Ecto neural progenitor cell (in vitro differentiated cells): Measurements from ENCODE around the gene QTRT2.

Experiments used
- DNase-seq: peaks from one replicate; pipeline ENCODE4 v3.0.0-alpha.2; 2018; ENCODE audit warnings: low spot score

Gene QTRT2

DNA sequence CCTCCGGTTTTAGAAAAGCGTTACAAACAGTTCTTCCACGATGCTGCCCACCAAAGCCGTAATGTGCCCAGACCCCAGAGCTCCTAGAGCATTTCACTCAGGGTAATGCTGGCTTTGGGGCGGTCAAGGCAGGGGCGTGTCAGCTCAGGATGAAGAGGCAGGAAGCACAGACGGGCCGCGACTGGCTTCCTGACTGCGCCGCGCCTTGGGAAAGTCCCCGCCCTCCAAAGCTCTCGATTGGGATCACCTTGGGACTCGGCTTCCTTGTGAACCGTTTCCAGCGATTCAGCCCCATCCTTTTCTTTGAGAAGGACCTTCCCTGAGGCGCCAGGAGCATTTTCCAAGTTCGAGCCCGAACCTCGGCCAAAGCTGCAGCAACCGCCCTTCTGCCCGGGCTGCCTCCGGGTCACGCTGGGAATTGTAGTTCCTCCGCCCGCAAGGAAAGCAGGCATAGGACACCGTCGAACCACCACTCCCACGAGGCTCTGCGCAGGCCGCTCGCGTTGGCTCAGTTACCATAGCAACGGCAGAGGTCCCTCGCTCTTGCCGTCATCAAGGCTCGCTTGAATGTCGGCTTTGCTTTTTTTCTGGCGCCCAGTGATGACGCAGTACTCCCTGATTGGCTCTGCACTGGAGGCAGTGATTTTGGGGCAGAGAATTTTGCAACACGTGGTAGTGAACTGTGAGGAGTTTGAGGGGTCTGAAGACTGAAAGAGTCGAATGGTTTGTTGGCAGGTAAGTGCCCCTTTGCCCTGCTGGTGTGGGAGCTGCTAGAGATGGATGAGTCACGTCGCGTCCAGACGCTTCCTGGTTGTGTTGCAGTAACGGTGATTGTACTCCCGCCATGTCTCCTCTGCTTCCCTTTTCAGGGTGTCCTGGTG lies at the start of gene QTRT2, which contains the start of gene CCDC191:
Gene QTRT2, plus strand, starts transcription at position 608 of the 881 bp plus-strand sequence. CDS start 8,521 bp downstream, outside the sequence.
Gene CCDC191, minus strand, starts transcription at position 397 of the 881 bp plus-strand sequence. Its CDS starts 60 bp downstream, at position 337.
- DNase-seq, result peak; percentile 99

DNA sequence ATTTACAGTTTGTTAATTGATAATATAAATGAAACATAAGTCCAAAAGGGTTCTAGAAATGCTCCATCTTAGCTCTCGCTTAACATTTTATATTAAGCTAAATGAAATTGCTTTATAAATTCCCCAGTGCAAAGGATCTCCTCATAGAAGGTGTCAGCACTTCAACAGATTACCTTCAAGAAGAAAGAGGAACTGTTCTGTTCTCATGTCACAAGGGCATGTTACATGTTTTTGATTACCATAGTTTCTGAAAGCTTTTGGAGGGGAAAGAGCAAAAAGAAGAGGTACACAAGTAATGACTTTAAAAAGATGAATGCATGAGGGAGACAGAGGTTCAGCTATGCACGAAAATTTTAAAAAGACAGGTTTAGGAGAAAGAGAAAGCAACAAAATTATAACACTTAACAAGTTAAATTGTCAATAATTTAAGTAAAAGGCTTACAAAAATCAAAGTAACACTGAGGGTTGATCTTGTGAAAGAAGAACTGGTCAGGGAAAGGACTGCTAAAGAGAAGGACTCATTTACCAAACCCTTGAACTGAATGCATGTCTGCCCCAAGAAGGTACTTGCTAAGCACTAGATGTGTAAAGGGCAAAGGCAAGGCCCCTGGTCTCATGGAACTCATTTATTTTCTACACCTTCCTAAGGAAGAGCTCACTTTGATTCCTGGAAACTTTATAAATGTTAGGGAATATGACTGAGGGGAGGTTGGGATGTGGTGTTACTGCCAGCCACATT lies 45.3 kb upstream of the QTRT2 start:
- no peak for DNase-seq

DNA sequence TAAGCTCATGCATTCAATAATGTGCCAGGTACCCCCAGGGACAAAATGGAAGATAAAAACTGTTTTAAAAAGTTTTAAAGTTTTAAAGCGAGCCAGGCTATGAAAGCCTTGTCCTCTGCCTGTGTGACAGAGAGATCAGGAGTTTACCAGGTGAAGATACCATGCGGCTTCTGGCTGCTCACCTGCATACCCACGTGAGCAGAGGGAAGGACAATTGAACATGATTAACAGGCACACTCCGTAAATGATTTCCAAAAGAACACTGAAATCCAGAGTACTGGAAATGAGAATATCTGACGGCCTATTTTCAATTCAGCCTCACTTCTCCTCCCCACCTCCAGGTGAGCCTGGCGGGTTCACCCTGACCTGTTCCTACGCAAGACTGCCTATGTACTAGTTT lies 42.3 kb upstream of the QTRT2 start:
- no peak for DNase-seq

DNA sequence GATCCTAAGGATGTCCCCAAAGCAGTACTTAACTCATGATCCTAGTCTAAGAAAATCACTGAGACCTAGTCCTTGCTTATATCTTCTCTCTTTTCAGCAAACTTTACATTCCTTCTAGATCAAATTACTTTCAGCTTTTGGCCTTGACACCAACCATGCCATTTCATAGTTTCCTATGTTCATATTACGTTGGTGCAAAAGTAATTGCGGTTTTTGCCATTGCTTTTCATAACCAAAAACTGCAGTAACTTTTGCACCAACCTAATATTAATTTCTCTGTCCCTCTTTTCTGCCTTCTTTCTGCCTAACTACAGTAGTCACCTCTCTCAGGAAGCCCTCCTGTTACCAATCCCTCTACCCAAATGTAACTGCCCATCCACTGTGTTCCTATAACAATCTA lies 37.1 kb upstream of the QTRT2 start:
- no peak for DNase-seq

DNA sequence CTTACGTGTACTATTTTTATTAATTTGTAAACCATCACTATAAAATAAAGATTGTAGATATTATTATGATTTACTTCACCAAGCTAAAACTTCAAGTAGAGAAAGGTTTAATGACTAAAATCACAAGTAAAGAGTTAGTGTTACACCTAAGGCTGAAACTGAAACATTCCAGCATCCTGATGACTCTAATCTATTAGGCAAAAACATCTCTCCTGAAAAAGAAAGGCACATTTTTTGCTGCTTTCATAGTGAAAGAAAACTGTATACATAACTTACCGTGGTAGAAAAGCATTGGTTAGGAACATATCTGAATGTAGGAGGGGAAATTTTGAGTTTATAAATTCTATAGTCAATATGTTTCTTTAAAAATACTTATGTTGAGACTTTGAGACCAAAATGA lies 35.6 kb upstream of the QTRT2 start:
- no peak for DNase-seq

DNA sequence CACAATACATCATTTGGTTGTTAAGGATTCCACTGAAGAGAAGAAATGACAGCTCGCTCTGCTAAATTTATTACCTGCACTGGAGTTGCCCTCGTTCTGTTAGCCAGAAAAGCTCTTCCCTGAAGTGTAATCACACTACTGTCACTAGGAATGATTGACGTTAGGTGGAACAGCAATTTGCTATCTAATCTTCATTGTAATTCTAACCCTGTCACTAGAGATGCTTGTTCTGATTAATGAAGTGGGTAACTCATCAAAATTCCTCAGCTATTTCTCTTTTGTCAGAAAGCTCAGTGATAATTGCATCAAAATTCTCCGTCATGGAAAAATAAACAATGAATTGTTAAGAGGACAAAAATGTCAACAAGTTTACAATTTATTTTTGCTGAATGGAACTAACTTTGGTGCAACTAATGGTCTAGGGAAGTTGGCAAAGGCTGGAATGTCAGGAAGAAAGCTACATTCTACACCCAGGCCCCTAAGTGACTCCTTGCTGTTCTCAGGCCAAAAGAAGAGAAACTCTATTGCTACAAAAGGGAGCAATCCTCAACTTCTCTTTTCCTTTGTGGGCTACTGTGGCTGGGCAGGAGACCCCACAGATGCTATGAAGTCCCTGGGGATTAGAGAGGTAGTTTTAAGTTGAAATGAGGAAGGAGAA lies 34.3 kb upstream of the QTRT2 start:
- DNase-seq, result no peak

DNA sequence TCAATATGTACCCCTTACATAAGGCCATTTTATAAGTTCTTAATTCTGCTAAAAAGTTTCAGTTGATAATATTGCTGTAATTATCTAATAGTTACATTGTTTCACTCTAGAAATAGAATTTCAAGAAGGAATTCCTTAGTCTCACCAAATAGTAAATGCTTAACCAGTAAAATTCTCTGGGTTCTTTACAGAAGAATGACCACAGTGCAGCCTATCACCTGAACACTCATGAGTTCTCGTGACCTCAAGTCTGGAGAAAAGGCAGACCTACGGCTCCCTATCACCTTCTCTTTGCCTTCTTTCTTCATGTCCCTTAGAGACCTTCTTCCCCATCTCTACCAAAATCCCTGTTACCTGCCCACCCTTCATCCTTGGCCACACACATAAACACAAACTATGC lies 31.1 kb upstream of the QTRT2 start:
- DNase-seq, result no peak

DNA sequence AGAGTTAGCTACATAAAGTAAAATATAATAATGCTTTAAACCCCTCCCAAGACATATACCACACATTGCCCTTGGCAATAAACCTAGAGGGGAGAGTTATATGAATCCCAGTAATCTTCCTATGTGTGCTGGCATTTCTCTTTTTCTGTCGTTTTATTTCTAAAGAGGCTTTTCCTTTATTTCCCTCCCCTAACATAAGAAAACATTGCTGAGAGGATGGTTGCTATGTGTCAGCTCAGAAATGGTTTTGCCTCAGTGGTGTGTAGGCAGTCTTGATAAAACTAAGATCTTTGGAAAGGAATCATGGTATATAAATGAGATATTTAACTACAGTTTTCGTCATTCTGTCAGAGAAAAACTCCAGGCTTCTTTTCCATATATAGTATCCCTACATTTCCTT lies 30.2 kb upstream of the QTRT2 start:
- DNase-seq, result no peak

DNA sequence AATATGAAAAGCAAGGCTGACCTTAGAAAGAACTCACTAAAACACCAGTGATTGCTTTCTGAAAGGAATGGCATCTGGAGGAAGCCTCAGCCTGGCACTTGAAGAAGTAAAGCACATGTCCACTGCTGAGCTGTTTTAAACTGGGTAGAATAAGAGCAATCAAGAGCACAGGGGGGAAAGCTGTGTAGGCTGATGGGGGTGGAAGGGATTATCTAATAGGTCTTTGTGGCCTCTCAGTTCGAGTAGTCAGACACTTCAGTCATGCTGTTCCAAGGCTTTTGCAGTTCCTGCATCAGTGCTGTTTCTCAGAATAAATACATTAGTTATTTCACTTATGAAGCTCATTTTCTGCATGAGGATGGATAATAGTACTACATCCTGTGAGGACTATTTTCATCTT lies 22.8 kb upstream of the QTRT2 start:
- no peak for DNase-seq

DNA sequence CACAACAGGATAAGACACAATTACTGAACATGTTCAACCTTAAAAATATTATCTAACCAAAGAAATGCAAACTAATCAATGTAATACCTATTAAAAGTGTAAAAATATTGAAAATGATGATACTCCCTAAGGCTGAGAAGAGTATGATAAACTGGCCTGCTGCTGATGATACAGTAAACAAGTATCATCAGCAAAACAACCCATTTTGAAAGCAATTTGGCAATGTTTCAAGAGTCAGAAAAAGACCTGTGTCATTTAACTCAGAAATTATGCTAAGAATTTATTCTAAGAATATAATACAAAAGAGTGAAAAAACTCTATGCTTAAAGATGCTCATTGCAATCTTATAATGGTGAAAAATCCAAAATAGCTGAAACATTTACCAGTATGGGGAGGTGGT lies 22.3 kb upstream of the QTRT2 start:
- no peak for DNase-seq

DNA sequence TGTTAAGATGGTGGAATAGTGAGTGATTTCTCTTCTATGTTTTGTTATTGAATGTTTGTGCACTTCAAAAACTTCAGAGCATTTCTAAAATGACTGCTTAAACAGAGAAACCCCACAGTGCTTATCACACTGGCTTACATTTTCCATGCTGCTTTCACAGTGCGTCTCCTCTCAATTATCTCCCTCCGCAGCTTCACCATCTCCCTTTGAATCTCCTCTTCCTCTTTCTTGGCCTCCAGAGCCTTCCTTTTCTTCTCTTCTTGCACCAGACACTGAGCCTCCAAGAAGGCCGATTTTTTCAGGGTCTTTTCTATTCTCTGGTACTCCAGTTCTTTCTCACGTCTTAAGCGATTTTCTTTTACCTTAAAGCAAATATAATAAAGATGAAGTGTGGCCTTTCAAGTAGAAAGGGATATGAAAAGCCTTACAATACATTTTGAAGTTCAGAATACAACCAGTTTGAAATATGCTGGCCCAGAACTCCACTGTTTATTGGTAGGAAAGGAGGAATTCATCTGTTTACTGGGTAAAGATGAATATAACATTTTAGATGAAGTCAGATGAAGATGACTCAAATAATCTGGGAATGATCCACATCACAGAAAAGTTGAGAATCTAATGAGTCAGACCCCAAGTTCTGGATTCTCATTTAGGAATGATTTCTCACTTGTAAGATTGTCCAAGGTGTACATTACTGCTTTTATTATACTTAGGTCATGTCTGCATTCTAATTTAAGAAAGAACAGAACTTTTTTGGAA lies 21.6 kb upstream of the QTRT2 start:
- DNase-seq, result no peak

DNA sequence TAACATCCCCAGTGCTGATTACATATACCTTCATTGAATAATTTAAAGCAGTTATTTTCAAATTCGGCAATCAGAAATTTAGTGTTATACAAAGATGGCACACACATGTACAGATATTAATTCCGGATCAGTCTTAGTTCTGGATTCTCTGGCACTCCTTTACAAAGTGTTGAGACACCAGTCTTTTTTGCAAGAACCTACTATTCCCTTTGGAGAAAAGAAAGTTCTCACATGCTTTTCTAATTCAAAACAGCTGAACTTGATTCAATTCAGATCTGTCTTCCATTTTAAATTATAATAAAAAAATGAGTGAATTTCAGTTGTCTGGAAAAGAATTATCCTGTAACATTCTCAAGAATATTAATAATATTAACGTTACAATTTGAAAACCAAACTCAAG lies 20.6 kb upstream of the QTRT2 start:
- no peak for DNase-seq

DNA sequence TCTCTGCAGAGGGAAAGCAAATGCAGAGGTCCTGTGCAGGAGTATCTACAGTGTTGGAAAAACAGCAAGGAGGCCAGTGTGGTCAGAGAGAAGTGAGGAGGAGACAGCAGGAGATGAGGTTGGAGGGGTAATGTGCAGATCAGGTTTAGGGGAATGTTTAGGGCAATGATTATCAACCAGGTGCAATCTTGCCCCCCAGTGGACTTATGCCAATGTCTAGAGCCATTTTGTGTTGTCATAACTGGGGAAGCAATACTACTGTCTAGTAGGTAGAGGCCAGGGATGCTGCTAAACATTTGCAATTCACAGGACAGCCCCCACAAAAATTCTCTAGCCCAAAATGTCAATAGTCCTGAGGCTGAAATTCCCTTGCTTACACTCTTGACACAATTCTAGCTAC lies 13.3 kb upstream of the QTRT2 start:
- DNase-seq, result no peak

DNA sequence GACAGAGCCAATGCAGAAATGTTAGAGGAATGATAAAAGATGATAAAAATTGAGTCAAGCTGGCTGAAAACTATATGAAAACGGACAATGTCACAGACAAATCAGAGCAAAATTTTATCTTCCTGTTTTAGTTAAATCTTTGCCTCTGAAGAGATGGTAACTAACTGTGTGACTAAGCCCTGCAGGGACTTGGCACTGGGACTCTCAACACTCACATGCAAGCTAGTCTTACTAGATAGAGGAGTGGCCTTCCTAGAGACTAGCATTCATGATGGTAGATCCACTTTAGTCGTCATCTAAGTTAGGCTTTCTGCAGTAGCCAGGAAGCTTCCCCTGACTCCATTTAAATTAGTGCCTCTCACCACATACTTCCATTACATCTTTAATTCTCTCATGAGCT lies 4.3 kb upstream of the QTRT2 start:
- no peak for DNase-seq

DNA sequence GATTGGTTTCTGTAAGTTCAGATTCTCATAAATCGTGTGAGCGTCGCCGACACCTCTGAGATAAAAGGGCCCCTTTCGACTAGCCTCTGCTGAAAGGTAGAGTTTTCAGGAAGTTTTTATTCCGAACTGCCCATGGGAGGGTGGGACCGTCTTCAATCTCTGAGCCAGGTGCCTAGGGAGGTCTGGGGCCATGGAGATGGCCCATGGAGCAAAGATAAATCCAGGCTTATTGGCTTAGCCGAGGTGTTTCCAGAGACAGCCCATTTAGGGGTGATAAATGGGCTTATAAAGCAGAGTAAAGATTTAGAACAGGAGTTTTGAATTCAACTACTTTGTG lies 442 bp downstream of the QTRT2 start:
- no peak for DNase-seq

DNA sequence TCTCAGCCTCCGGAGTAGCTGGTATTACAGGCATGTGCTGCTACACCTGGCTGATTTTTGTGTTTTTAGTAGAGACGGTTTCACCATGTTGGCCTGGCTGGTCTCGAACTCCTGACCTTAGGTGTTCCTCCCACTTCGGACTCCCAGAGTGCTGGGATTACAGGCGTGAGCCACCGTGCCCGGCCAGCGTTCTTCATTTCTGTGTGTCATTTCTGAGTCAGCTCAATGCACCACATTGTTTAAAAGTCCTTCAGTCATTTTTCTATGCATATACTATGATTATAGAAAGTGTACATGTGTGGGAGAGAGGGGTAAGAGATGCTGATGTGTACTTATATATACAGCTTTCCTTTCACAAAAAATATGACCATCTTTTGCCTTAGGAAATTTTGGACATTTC lies 2.1 kb downstream of the QTRT2 start:
- no peak for DNase-seq

DNA sequence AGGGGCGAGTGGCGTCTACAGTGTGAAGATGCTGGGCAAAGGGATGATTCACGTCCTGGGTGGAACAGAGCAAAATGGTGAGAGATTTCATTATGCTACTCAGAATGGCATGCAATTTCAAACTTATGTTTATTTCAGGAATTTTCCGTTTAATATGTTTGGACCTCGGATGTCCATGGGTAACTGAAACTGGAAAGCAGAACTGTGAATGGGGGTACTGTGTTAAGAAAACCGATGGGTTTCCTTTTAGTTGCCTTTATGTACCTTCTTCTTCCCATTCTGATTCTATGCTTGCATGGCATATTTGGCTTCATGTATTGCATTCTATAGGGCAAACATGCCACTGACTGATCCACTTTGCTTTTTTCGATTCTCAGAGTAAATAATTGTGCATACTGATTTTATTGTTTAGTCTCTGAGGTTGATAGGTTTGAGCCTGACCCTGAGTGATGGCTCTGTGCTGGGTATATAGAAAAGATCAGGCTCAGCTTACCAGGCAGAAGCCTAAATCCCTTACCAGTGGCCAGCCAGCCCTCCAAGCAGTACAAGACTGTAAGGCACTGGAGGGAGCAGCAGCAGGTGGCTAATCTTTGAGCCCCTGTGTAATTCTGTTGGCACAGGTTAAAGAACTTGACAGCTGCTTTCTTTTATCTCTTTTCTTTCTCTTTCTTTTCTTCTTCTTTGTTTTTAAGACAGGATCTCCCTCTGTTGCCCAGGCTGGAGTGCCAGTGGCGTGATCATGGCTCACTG lies 4.5 kb downstream of the QTRT2 start:
- DNase-seq, result no peak

DNA sequence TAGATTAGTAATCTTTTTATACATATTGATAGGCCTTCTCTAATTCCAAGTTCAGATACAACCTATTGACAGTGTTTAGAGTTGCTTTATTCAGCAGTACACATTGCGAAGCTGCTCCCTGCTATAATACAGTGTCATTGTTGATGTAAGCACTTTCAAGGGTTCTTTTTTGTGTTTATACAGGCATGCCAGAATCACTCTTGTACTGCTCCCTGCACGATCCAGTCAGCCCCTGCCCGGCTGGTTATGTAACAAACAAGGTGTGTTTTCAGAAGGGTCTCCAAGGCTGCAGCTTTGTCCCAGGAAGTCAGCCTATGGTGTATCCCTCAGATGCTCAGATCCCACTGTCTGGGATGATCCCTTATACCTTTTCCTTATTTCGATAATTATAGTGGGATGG lies 11.3 kb downstream of the QTRT2 start:
- no peak for DNase-seq

DNA sequence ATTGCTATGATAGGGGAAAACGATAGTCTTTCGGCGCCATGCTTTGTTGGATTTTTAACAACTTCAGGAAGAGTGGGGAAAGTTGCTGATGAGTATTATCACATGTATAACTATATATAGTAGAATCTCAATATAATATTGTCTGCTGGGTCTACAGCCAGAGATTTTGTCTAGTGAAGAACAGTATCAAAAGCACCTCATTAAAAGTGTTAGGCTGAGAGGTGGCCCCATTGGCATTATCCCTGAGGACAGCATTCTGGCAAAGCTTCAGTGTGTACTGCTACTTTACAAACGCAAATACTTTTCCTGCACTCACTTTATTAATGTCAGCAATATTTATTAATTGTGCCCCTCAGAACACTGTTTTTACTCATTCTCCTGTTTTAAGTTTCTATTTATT lies 11.8 kb downstream of the QTRT2 start:
- DNase-seq, result no peak

DNA sequence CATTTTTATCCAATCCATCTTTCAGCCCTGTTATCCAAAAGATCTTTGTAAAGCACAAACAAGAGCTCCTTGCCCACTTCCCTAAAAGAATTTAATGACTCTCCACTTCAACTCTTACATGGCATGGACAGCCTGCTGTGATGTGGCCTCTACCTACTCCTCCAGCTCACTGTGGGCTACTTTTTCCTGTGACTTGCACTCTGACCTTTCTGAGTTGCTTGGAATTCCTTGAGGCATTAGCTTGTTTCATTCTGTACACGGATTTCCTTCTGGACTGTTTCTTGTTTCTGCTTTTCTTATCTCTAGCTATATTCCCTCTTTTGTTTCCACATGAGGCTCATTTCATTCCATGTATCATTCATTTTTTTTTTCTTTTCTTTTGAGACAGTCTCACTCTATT lies 15.2 kb downstream of the QTRT2 start:
- DNase-seq, result no peak

DNA sequence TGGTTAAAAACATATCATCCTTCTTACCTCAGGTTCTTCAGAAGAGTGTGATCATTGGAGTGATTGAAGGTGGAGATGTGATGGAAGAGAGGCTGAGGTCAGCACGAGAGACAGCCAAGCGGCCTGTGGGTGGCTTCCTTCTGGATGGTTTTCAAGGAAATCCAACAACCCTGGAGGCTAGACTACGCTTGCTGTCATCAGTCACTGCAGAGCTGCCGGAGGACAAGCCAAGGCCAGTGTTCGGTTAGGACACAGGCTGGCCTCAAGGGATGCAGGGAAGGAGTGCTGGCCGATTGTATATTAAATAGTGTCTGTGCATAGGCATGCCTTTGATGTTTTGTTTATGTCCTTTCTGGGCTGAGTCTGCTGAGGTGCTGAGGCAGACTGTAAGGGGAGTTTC lies 20.2 kb downstream of the QTRT2 start:
- no peak for DNase-seq

DNA sequence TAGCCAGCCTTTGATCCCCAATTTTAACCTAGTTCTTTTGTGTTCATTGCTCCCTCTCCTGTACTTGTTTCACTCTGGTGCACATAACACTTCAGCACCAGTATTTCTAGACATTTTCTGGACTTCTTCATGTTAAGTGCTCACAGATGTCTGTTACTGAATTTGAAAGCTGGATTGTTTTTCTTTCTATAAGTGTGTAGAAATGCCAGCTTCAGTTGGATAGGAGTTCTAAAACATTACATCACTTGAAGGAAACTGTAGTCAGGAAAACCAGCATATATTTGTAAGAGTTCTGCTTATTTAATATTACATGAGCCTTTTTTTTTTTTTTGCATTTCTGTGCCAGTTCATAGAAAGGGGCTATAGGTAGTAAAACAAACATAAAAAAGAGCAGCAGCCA lies 21.6 kb downstream of the QTRT2 start:
- DNase-seq, result no peak
